ENCODE results near the gene OVOL2.

Gene OVOL2

GRCh38 chr20:18077157-18077556, 19.4 kb upstream of the OVOL2 start:
- Mint-ChIP-seq H3K27me3 (peaks cover 21% of the 10 kb centered on the region), H3K4me3 (no peak overlapping the region), H3K9me3 (no peaks in the 10 kb centered on the region), H3K27ac (no peak overlapping the region), H3K4me1 (ENCODE audit: low read depth) (no peaks in the 10 kb centered on the region), H3K36me3 (ENCODE audit: low read depth) (no peaks in the 10 kb centered on the region)

DNA sequence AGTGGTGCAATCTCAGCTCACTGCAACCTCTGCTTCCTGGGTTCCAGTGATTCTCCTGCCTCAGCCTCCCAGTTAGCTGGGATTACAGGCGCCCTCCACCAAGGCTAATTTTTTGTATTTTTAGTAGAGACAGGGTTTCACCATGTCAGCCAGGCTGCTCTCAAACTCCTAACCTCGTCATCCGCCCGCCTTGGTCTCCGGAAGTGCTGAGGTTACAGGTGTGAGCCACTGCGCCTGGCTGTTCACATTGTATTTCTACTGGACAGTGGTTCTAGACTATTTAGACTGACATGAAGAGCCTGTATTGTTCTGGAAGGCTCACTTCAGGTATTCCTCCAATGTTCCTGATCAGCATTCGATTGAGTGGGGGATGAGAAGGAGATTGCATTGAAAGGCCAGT, 14.8 kb upstream of the OVOL2 start:
- Mint-ChIP-seq H3K36me3 (ENCODE audit: low read depth) (no peaks in the 10 kb centered on the region), H3K4me1 (ENCODE audit: low read depth) (no peaks in the 10 kb centered on the region), H3K27me3 (peaks cover 32% of the 10 kb centered on the region), H3K27ac (no peak overlapping the region), H3K4me3 (no peak overlapping the region), H3K9me3 (no peaks in the 10 kb centered on the region)

- Mint-ChIP-seq H3K36me3 (ENCODE audit: low read depth) (no peaks in the 10 kb centered on the region), H3K4me1 (ENCODE audit: low read depth) (no peaks in the 10 kb centered on the region), H3K4me3 (no peak overlapping the region), H3K27me3 (peaks cover 29% of the 10 kb centered on the region), H3K27ac (no peak overlapping the region), H3K9me3 (no peaks in the 10 kb centered on the region)
Measured at GRCh38 chr20:18066421-18067333, 9.0 kb upstream of the OVOL2 start.

DNA sequence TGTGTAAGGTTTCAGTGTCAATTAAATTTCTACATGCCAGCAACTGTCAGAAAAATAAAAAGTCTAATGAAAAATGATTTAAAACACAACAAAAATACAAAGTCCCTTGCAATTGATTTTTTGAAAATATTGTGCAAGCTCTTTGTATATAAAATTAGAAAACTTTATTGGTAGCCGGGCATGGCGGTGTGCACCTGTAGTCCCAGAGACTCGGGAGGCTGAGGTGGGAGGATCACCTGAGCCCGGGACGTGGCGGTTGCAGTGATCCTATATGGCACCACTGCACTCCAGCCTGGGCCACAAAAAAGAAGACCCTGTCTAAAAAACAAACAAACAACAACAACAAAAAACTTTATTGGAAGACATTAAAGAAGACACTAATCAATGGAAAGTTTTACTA, 6.0 kb upstream of the OVOL2 start:
- Mint-ChIP-seq H3K27me3 (peaks cover 49% of the 10 kb centered on the region), H3K4me1 (ENCODE audit: low read depth) (peaks cover under 1% of the 10 kb centered on the region), H3K27ac (no peak overlapping the region), H3K9me3 (no peaks in the 10 kb centered on the region), H3K36me3 (ENCODE audit: low read depth) (no peaks in the 10 kb centered on the region), H3K4me3 (no peak overlapping the region)

GRCh38 chr20:18059603-18060002, 1.9 kb upstream of the OVOL2 start:
- Mint-ChIP-seq H3K4me3 (no peak overlapping the region), H3K4me1 (ENCODE audit: low read depth) (peaks cover 5% of the 10 kb centered on the region), H3K27me3 (peaks cover 70% of the 10 kb centered on the region), H3K36me3 (ENCODE audit: low read depth) (no peaks in the 10 kb centered on the region), H3K27ac (no peak overlapping the region), H3K9me3 (no peaks in the 10 kb centered on the region)

DNA sequence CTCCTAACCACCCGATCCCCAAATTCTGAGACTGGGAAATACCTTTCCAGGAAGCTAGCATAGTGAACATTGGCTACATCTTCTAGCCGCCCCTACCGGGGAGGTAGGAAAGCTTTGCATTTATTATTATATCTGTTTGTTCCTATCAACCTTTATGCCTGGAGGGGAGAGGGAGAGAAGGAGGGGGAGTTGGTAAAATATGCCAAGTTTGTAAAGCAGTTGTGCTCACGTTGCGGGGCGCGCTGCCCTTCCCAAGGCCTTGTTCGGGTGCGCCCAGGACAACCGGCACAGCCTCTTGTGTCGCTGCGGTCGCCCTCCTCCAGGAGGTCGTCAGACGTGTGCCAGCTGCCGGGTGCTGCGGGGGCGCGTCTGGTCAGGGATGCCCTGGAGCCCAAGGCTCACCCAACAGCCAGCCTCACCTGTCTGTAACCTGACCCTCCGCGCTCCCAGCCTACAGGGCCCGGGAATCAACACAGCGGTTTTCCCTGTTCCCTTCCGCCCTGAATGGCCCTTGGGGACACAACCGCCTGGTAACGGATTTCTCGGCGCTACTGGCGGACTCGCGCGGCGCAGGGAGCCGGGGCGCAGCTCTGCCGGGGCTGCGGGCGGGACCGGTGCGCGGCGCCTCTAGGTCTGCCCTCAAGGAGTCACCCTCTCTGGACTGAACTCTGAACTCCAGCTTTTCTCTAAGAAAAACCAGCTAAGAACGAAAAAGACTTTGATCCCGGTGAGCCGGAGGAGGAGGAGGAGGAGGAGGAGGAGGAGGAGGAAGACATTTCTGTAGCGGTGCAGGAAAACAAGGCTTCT, 1.1 kb upstream of the OVOL2 start:
- H3K27me3 Mint-ChIP-seq = peaks cover 71% of the 10 kb centered on the region

DNA sequence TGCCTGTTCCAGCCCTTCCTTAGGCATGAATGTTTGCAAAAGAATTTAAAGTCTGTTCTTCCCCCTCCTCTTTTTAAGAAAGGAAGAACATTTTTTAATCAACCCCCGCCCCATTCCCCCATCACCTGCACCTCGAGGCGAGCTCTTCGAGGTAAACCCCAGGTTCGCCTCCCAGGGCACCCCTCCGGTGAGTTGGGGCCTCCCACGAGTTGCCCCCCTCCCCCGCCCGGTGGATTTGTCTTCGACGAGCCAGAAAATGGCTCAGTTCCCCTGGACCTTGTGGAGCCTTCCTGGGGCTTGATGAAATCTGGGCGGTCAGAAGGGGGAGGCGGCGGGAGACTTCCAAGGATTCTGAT, 256 bp upstream of the OVOL2 start:
- H3K27me3 Mint-ChIP-seq = peaks cover 74% of the 10 kb centered on the region
- H3K27ac Mint-ChIP-seq = no peak overlapping the region
- H3K4me3 Mint-ChIP-seq = peak overlapping the region; percentile 23
- H3K4me1 Mint-ChIP-seq (ENCODE audit: low read depth) = peaks cover 5% of the 10 kb centered on the region
- H3K9me3 Mint-ChIP-seq = no peaks in the 10 kb centered on the region
- no peaks in the 10 kb centered on the region for H3K36me3 Mint-ChIP-seq (ENCODE audit: low read depth)

More for the DNA sequence above, 1.1 kb upstream of the OVOL2 start:
- no peaks in the 10 kb centered on the region for H3K36me3 Mint-ChIP-seq (ENCODE audit: low read depth)
- peak overlapping the region; percentile 26 for H3K4me3 Mint-ChIP-seq
- H3K27ac Mint-ChIP-seq = no peak overlapping the region
- H3K4me1 Mint-ChIP-seq (ENCODE audit: low read depth) = peaks cover 5% of the 10 kb centered on the region
- H3K9me3 Mint-ChIP-seq = no peaks in the 10 kb centered on the region

GRCh38 chr20:18056174-18057100, 1.3 kb downstream of the OVOL2 start:
- Mint-ChIP-seq H3K9me3 (no peaks in the 10 kb centered on the region), H3K4me1 (ENCODE audit: low read depth) (peaks cover 5% of the 10 kb centered on the region), H3K4me3 (peak overlapping the region; percentile 30), H3K27ac (no peak overlapping the region), H3K27me3 (peaks cover 75% of the 10 kb centered on the region), H3K36me3 (ENCODE audit: low read depth) (no peaks in the 10 kb centered on the region)

- no peaks in the 10 kb centered on the region for H3K9me3 Mint-ChIP-seq
- no peaks in the 10 kb centered on the region for H3K36me3 Mint-ChIP-seq (ENCODE audit: low read depth)
- H3K27me3 Mint-ChIP-seq = peaks cover 78% of the 10 kb centered on the region
- no peak overlapping the region for H3K27ac Mint-ChIP-seq
- peaks cover 5% of the 10 kb centered on the region for H3K4me1 Mint-ChIP-seq (ENCODE audit: low read depth)
- H3K4me3 Mint-ChIP-seq = no peak overlapping the region
Measured at GRCh38 chr20:18055261-18055660, 2.5 kb downstream of the OVOL2 start.

DNA sequence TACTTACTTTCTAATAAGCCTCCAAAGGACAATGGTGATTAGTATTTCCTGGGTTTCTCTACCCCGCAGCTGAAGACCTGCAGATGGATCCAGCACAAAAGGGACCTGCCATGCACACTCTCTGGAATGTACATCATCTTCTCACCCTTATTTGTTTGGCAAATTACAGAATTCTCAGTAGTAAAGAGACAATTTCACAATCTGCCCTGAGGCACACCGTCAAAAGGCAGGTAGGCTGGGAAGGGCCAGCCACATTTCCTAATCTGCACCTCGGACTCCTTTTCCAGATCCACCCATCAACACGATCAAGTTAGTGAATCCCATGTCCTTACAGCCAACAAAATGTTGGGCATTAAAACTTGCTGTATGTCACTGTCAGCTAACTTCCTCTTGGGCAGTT, 4.9 kb downstream of the OVOL2 start:
- no peak overlapping the region for H3K27ac Mint-ChIP-seq
- peaks cover 62% of the 10 kb centered on the region for H3K27me3 Mint-ChIP-seq
- no peak overlapping the region for H3K4me3 Mint-ChIP-seq
- H3K4me1 Mint-ChIP-seq (ENCODE audit: low read depth) = no peaks in the 10 kb centered on the region
- no peaks in the 10 kb centered on the region for H3K36me3 Mint-ChIP-seq (ENCODE audit: low read depth)
- H3K9me3 Mint-ChIP-seq = no peaks in the 10 kb centered on the region

GRCh38 chr20:18050628-18051027, 7.1 kb downstream of the OVOL2 start:
- H3K4me3 Mint-ChIP-seq = no peak overlapping the region
- H3K36me3 Mint-ChIP-seq (ENCODE audit: low read depth) = no peaks in the 10 kb centered on the region
- no peaks in the 10 kb centered on the region for H3K9me3 Mint-ChIP-seq
- H3K4me1 Mint-ChIP-seq (ENCODE audit: low read depth) = no peaks in the 10 kb centered on the region
- H3K27ac Mint-ChIP-seq = no peak overlapping the region
- H3K27me3 Mint-ChIP-seq = peaks cover 59% of the 10 kb centered on the region

- Mint-ChIP-seq H3K9me3 (no peaks in the 10 kb centered on the region), H3K4me1 (ENCODE audit: low read depth) (no peaks in the 10 kb centered on the region), H3K27me3 (peaks cover 51% of the 10 kb centered on the region), H3K27ac (no peak overlapping the region), H3K36me3 (ENCODE audit: low read depth) (no peaks in the 10 kb centered on the region), H3K4me3 (no peak overlapping the region)
Measured at GRCh38 chr20:18048176-18048575, 9.5 kb downstream of the OVOL2 start.

DNA sequence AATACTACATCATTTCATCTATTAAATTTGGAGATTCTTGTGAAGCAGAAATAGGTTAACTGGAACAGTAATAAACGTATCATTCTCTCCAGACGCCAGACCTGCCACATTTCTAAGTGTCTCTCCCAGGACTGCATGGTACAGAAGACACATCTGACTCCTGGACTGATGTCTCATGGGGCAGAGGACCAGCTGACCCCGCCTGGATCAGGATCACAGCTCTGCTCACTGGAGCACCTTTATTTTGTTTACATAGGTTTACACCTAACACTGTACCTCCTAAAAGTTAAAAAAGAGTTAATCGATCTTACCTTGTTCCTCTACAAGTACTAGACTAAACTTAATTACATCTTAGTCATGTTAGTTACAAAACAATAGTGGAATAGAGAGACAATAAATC, 11.2 kb downstream of the OVOL2 start:
- no peaks in the 10 kb centered on the region for H3K9me3 Mint-ChIP-seq
- H3K4me1 Mint-ChIP-seq (ENCODE audit: low read depth) = no peaks in the 10 kb centered on the region
- no peaks in the 10 kb centered on the region for H3K36me3 Mint-ChIP-seq (ENCODE audit: low read depth)
- H3K4me3 Mint-ChIP-seq = no peak overlapping the region
- H3K27me3 Mint-ChIP-seq = peaks cover 40% of the 10 kb centered on the region
- H3K27ac Mint-ChIP-seq = no peak overlapping the region

GRCh38 chr20:18042229-18042628, 15.5 kb downstream of the OVOL2 start:
- H3K36me3 Mint-ChIP-seq (ENCODE audit: low read depth) = no peaks in the 10 kb centered on the region
- no peaks in the 10 kb centered on the region for H3K4me1 Mint-ChIP-seq (ENCODE audit: low read depth)
- H3K27ac Mint-ChIP-seq = no peak overlapping the region
- no peak overlapping the region for H3K4me3 Mint-ChIP-seq
- H3K27me3 Mint-ChIP-seq = peaks cover 31% of the 10 kb centered on the region
- no peaks in the 10 kb centered on the region for H3K9me3 Mint-ChIP-seq
